Measurements from ENCODE around the gene ZCCHC17. TPM values are rescaled to one million over a fixed set of nuclear protein-coding genes. Genes with fewer than 3 reads are reported as not detected.

The ZCCHC17 gene
- total and polyA plus RNA-seq, 2 donors, result 32.6 to 35.4 TPM

DNA sequence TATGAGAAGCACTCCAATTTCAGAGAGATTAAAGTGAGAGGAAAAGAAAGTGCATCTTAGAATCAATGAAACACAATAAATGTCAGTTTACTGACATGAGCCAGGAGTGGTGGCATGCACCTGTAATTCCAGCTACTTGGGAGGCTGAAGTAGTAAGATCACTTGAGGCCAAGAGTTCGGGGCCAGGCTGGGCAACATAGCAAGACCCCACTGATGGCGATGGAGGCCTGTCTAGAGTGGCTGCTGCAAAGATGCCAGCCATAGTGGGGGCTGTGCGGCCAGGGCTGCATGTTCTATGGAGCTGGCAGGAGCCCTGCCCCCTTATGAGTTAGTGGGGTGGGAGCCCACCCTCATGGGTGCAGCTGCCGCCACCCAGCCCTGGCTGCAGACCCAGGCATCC, 27.3 kb downstream of the ZCCHC17 start:
- Histone ChIP-seq H3K9me3 (ENCODE audit: control insufficient read depth in 2 of 2, insufficient read depth in 1 of 2, low read length in 1 of 2) (no peaks in the 10 kb centered on the region), H3K27ac (ENCODE audit: low read depth in 1 of 2, low read length in 1 of 2) (no peak overlapping the region), H3K4me1 (ENCODE audit: control insufficient read depth in 2 of 2, insufficient read depth in 2 of 2, low read length in 2 of 2) (no peaks in the 10 kb centered on the region), H3K4me3 (ENCODE audit: low read length in 2 of 2) (no peak overlapping the region), H3K27me3 (ENCODE audit: control insufficient read depth in 2 of 2, insufficient read depth in 1 of 2, low read length in 1 of 2) (no peaks in the 10 kb centered on the region), H3K36me3 (ENCODE audit: control insufficient read depth in 2 of 2, insufficient read depth in 2 of 2, low read length in 1 of 2) (peaks cover 7 to 9% of the 10 kb centered on the region in 2 donors)
- WGBS, result 98% methylated on average over 4 of the region's 4 CpGs
- DNase-seq (ENCODE audit: low read depth in 6 of 9, low spot score in 9 of 9), result no peak

DNA sequence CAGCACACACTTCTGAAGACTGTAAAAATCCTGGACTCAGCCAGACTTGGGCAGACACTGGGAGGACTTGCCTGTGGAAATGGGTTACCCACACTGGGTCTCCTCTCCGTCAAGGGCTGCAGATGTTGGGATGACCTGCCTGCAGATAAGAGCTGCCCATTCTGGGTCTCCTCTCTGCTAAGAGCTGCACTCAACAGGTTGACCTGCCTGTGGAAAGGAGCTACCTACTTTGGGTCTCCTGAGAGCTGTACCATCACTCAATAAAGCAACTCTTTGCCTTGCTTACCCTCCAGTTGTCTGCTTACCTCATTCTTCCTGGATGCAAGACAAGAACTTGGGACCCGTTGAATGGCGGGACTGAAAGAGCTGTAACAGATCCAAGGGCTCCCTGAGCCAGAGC, 28.2 kb downstream of the ZCCHC17 start:
- WGBS, result over 99% methylated on average over 3 of the region's 3 CpGs
- no peaks in the 10 kb centered on the region for H3K9me3 ChIP-seq (ENCODE audit: control insufficient read depth in 2 of 2, insufficient read depth in 1 of 2, low read length in 1 of 2)

GRCh38 chr1:31326461-31326860, 29.6 kb downstream of the ZCCHC17 start:
- Histone ChIP-seq H3K27me3 (ENCODE audit: control insufficient read depth in 2 of 2, insufficient read depth in 1 of 2, low read length in 1 of 2) (no peaks in the 10 kb centered on the region), H3K27ac (ENCODE audit: low read depth in 1 of 2, low read length in 1 of 2) (no peak overlapping the region), H3K9me3 (ENCODE audit: control insufficient read depth in 2 of 2, insufficient read depth in 1 of 2, low read length in 1 of 2) (no peaks in the 10 kb centered on the region), H3K4me1 (ENCODE audit: control insufficient read depth in 2 of 2, insufficient read depth in 2 of 2, low read length in 2 of 2) (no peaks in the 10 kb centered on the region), H3K36me3 (ENCODE audit: control insufficient read depth in 2 of 2, insufficient read depth in 2 of 2, low read length in 1 of 2) (peaks cover 7 to 9% of the 10 kb centered on the region in 2 donors), H3K4me3 (ENCODE audit: low read length in 2 of 2) (no peak overlapping the region)
- 97% methylated on average over 1 of the region's 1 CpG for WGBS
- no peak for DNase-seq (ENCODE audit: low read depth in 6 of 9, low spot score in 9 of 9)

More for the DNA sequence above, 28.2 kb downstream of the ZCCHC17 start:
- Histone ChIP-seq H3K36me3 (ENCODE audit: control insufficient read depth in 2 of 2, insufficient read depth in 2 of 2, low read length in 1 of 2) (peaks cover 7 to 9% of the 10 kb centered on the region in 2 donors), H3K4me1 (ENCODE audit: control insufficient read depth in 2 of 2, insufficient read depth in 2 of 2, low read length in 2 of 2) (no peaks in the 10 kb centered on the region), H3K27ac (ENCODE audit: low read depth in 1 of 2, low read length in 1 of 2) (no peak overlapping the region), H3K4me3 (ENCODE audit: low read length in 2 of 2) (no peak overlapping the region), H3K27me3 (ENCODE audit: control insufficient read depth in 2 of 2, insufficient read depth in 1 of 2, low read length in 1 of 2) (no peaks in the 10 kb centered on the region)
- DNase-seq (ENCODE audit: low read depth in 6 of 9, low spot score in 9 of 9), result no peak

DNA sequence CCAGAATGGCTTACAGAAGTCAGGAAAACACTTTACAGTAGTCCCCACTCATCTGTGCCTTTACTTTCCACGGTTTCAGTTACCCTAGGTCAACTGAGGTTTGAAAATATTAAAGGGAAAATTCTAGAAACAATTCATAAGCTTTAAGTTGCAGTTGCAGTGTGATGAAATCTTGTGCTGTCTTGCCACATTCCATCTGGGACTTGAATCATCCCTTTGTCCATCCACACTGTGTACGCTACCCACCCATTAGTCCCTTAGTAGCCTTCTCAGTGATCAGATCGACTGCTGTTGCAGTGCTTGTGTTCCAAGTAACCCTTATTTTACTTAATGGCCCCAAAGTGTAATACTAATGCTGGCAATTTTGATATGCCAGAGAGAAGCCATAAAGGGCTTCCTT, 30.5 kb downstream of the ZCCHC17 start:
- Histone ChIP-seq H3K4me1 (ENCODE audit: control insufficient read depth in 2 of 2, insufficient read depth in 2 of 2, low read length in 2 of 2) (no peaks in the 10 kb centered on the region), H3K4me3 (ENCODE audit: low read length in 2 of 2) (no peak overlapping the region), H3K27ac (ENCODE audit: low read depth in 1 of 2, low read length in 1 of 2) (no peak overlapping the region), H3K27me3 (ENCODE audit: control insufficient read depth in 2 of 2, insufficient read depth in 1 of 2, low read length in 1 of 2) (no peaks in the 10 kb centered on the region), H3K9me3 (ENCODE audit: control insufficient read depth in 2 of 2, insufficient read depth in 1 of 2, low read length in 1 of 2) (no peaks in the 10 kb centered on the region), H3K36me3 (ENCODE audit: control insufficient read depth in 2 of 2, insufficient read depth in 2 of 2, low read length in 1 of 2) (peaks cover 6 to 7% of the 10 kb centered on the region in 2 donors)
- WGBS, result 98% methylated on average over 3 of the region's 3 CpGs
- DNase-seq (ENCODE audit: low read depth in 6 of 9, low spot score in 9 of 9), result no peak

DNA sequence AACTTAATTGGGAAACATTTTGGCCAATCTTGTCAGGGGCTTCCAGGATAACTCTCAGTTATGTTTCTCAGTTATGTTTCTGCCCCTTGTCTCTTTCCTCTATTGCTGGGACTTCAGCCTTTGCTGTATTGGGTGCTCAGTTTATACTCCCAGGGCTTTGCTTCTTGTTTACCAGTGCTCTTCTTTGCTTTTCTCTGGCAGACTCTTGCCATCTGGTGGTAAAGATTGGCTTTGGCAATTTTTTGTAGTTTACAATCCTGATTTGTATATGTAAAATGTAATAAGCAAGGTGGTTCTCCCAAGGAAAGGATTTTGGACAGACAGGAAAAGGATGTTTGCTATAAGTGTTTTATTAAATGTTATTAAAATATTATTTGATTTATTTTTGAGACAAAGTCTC, 38.2 kb downstream of the ZCCHC17 start:
- H3K36me3 ChIP-seq (ENCODE audit: control insufficient read depth in 2 of 2, insufficient read depth in 2 of 2, low read length in 1 of 2), result peaks cover 0 to 5% of the 10 kb centered on the region in 2 donors
- DNase-seq (ENCODE audit: low read depth in 6 of 9, low spot score in 9 of 9), result peak in 7 of 9 donors; percentile 1 to 57 (median 15)

DNA sequence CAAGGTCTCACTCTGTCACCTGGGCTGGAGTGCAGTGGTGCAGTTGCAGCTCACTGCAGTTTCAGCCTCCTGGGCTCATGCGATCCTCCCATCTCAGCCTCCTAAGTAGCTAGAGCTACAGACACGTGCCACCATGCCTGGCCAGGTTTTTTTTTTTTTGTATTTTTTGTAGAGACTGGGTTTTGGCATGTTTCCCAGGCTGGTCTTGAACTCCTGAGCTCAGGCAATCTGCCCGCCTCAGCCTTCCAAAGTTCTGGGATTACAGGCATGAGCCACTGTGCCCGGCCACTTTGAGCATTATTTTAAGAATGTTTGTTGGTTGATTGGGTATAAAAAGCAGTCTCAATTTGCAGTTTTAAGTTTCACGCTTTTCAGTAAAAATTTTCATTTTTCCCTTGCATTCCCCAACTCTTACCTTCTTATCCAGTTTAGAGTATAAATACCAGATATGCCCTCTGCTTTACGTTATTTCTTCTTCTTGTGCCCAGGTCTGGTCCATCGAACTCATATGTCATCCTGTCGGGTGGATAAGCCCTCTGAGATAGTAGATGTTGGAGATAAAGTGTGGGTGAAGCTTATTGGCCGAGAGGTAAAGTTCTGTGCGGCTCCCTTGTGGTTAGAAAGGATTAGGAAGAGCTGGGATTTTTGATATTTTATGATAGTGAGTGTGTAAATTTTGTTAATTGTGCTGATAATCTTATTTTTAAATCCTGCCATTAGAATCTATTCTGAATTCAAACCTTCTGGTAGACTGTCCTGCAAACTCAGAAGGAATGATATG, 40.0 kb downstream of the ZCCHC17 start:
- Histone ChIP-seq H3K27ac (ENCODE audit: low read depth in 1 of 2, low read length in 1 of 2) (no peak overlapping the region), H3K36me3 (ENCODE audit: control insufficient read depth in 2 of 2, insufficient read depth in 2 of 2, low read length in 1 of 2) (peaks cover 0 to 5% of the 10 kb centered on the region in 2 donors), H3K4me3 (ENCODE audit: low read length in 2 of 2) (no peak overlapping the region), H3K27me3 (ENCODE audit: control insufficient read depth in 2 of 2, insufficient read depth in 1 of 2, low read length in 1 of 2) (no peaks in the 10 kb centered on the region), H3K4me1 (ENCODE audit: control insufficient read depth in 2 of 2, insufficient read depth in 2 of 2, low read length in 2 of 2) (no peaks in the 10 kb centered on the region), H3K9me3 (ENCODE audit: control insufficient read depth in 2 of 2, insufficient read depth in 1 of 2, low read length in 1 of 2) (no peaks in the 10 kb centered on the region)
- 90% methylated on average over 10 of the region's 10 CpGs for WGBS
- no peak for DNase-seq (ENCODE audit: low read depth in 6 of 9, low spot score in 9 of 9)

More for the DNA sequence above, 38.2 kb downstream of the ZCCHC17 start:
- H3K27me3 ChIP-seq (ENCODE audit: control insufficient read depth in 2 of 2, insufficient read depth in 1 of 2, low read length in 1 of 2), result no peaks in the 10 kb centered on the region
- H3K27ac ChIP-seq (ENCODE audit: low read depth in 1 of 2, low read length in 1 of 2), result no peak overlapping the region
- no peak overlapping the region for H3K4me3 ChIP-seq (ENCODE audit: low read length in 2 of 2)
- H3K4me1 ChIP-seq (ENCODE audit: control insufficient read depth in 2 of 2, insufficient read depth in 2 of 2, low read length in 2 of 2), result no peaks in the 10 kb centered on the region
- no peaks in the 10 kb centered on the region for H3K9me3 ChIP-seq (ENCODE audit: control insufficient read depth in 2 of 2, insufficient read depth in 1 of 2, low read length in 1 of 2)

DNA sequence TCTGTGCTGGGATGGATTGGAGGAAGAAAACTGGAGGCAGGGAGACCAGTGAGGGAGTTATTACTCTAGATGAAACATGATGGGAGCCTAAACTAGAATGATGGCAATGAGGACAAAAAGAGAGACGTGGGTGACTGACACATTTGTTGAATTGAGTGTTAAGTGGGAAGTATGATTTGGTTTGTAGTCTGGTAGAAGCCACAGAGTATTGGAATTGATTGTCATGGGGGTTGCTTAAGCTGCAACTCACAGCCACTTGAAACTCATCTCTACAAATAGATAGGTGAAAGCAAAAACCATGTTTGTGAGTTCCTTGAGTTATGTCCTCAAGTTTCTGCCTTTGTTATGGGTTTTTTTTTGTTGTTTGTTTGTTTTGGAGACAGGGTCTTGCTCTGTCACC, 47.7 kb downstream of the ZCCHC17 start:
- Histone ChIP-seq H3K9me3 (ENCODE audit: control insufficient read depth in 2 of 2, insufficient read depth in 1 of 2, low read length in 1 of 2) (no peaks in the 10 kb centered on the region), H3K27me3 (ENCODE audit: control insufficient read depth in 2 of 2, insufficient read depth in 1 of 2, low read length in 1 of 2) (no peaks in the 10 kb centered on the region), H3K4me1 (ENCODE audit: control insufficient read depth in 2 of 2, insufficient read depth in 2 of 2, low read length in 2 of 2) (no peaks in the 10 kb centered on the region), H3K36me3 (ENCODE audit: control insufficient read depth in 2 of 2, insufficient read depth in 2 of 2, low read length in 1 of 2) (peaks cover 10 to 12% of the 10 kb centered on the region in 2 donors), H3K4me3 (ENCODE audit: low read length in 2 of 2) (no peak overlapping the region), H3K27ac (ENCODE audit: low read depth in 1 of 2, low read length in 1 of 2) (no peak overlapping the region)
- no peak for DNase-seq (ENCODE audit: low read depth in 6 of 9, low spot score in 9 of 9)
- 98% methylated on average over 1 of the region's 1 CpG for WGBS

- Histone ChIP-seq H3K27me3 (ENCODE audit: control insufficient read depth in 2 of 2, insufficient read depth in 1 of 2, low read length in 1 of 2) (no peaks in the 10 kb centered on the region), H3K9me3 (ENCODE audit: control insufficient read depth in 2 of 2, insufficient read depth in 1 of 2, low read length in 1 of 2) (no peaks in the 10 kb centered on the region), H3K4me3 (ENCODE audit: low read length in 2 of 2) (no peak overlapping the region), H3K36me3 (ENCODE audit: control insufficient read depth in 2 of 2, insufficient read depth in 2 of 2, low read length in 1 of 2) (peaks cover 9 to 10% of the 10 kb centered on the region in 2 donors), H3K4me1 (ENCODE audit: control insufficient read depth in 2 of 2, insufficient read depth in 2 of 2, low read length in 2 of 2) (no peaks in the 10 kb centered on the region), H3K27ac (ENCODE audit: low read depth in 1 of 2, low read length in 1 of 2) (no peak overlapping the region)
- DNase-seq (ENCODE audit: low read depth in 6 of 9, low spot score in 9 of 9), result no peak
- over 99% methylated on average over 2 of the region's 2 CpGs for WGBS
These were observed 48.8 kb downstream of the ZCCHC17 start for GRCh38 chr1:31345635-31346034.

GRCh38 chr1:31346785-31347184, 50.0 kb downstream of the ZCCHC17 start:
- Histone ChIP-seq H3K4me1 (ENCODE audit: control insufficient read depth in 2 of 2, insufficient read depth in 2 of 2, low read length in 2 of 2) (no peaks in the 10 kb centered on the region), H3K27me3 (ENCODE audit: control insufficient read depth in 2 of 2, insufficient read depth in 1 of 2, low read length in 1 of 2) (no peaks in the 10 kb centered on the region), H3K4me3 (ENCODE audit: low read length in 2 of 2) (no peak overlapping the region), H3K36me3 (ENCODE audit: control insufficient read depth in 2 of 2, insufficient read depth in 2 of 2, low read length in 1 of 2) (peaks cover 11 to 14% of the 10 kb centered on the region in 2 donors), H3K27ac (ENCODE audit: low read depth in 1 of 2, low read length in 1 of 2) (no peak overlapping the region), H3K9me3 (ENCODE audit: control insufficient read depth in 2 of 2, insufficient read depth in 1 of 2, low read length in 1 of 2) (no peaks in the 10 kb centered on the region)
- no peak for DNase-seq (ENCODE audit: low read depth in 6 of 9, low spot score in 9 of 9)
